A549 (cell line): ENCODE measurements around the gene C5orf34.

Experiments
- CBX2 ChIP-seq: fragments of 200-600 bp; sonication (generic); IDR thresholded peaks from 2 replicates; pipeline ENCODE4 v1.6.1; 2016; ENCODE audit warnings: low read depth, mild to moderate bottlenecking, borderline replicate concordance
- EP300 ChIP-seq, 2 experiments: fragments of >200 bp; sonication (Bioruptor Twin); formaldehyde crosslinking; IDR thresholded peaks; 2 replicates in 1 of 2; 3 replicates in 1 of 2; pipeline ENCODE4 v1.6.1; 2016 to 2017

- TF ChIP-seq EP300 (IDR thresholded peaks at IDR 0.05) (no peak), CBX2 (no peak)
Observed at GRCh38 chr5:43486353-43486752, 28.6 kb downstream of the C5orf34 start.
